CD4-positive, alpha-beta T cell treated with Interleukin-12 subunit alpha and Interleukin-12 subunit beta, for 1 hour (primary cell): ENCODE data around the gene ACTRT3.
"Not testable (repeated sequence)": the region's sequence is repeated elsewhere in the genome, so short reads cannot be mapped to it uniquely, and the experiment has no call there.

Experiments used
- DNase-seq: peaks from one replicate; pipeline ENCODE4 v3.0.0-alpha.2; 2020

The ACTRT3 gene

DNA sequence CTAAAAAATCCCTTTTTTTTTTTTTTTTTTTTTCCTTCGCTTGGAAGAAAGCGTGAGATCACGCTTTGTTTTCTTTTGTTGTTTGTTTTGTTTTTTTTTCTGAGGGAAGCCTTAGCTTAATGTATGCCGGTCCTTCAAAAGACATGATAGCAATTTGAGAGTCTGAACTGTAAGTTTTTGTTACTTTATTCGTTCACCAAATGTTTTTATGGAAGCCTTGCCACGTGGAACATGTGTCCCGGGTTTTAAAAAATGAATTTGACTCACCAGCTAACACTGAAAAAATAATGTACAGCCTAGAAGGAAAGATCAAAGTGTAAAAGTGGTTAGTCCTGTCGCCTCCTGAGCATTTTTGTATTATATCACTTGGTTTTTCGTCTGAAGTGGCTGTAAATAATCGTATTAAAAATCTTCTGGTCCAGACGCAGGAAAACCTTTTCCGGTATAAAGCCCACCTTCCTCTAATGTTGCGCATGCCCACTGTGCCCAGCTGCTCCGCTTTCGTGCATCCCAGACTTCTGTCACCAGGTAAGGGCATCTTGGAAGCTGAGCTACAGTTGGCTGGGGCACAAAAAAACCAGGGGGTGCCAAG is 3.0 kb upstream of the ACTRT3 start:
- DNase-seq: no peak

DNA sequence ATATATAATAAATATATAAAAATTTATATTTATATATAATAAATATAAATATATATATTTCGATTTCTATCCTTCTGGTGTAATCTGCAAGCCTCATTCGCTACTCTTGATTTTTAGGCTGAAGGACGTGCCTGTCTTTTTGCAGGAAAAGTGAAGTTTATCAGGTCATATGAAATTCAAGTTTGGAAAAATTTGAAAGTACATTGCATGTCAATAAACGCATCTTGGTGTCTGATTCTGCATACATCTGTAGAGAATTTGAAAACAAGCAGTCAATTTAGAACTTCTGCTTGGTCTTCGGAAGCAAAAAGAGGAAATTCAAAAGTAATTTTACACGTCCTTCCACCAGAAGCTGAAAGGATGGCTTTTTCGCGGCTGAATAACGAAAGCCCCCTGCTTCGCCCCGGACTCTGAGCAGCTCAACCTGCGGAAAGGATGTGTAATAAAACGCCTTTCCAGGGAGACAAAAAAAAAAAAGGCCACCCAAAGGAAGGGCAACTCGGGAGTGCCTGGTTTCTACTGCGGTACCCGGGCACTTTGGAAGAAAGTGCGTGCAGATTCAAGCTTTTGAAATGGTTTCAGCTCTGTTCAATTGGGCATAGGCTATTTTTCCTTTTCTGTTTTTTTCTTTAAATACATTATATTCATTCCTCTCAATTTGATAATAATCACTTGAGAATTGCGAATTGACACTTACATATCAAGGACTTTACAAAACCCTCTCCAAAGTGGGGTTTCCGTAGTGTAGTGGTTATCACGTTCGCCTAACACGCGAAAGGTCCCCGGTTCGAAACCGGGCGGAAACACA is 2.3 kb upstream of the ACTRT3 start:
- peak; percentile 91 for DNase-seq

DNA sequence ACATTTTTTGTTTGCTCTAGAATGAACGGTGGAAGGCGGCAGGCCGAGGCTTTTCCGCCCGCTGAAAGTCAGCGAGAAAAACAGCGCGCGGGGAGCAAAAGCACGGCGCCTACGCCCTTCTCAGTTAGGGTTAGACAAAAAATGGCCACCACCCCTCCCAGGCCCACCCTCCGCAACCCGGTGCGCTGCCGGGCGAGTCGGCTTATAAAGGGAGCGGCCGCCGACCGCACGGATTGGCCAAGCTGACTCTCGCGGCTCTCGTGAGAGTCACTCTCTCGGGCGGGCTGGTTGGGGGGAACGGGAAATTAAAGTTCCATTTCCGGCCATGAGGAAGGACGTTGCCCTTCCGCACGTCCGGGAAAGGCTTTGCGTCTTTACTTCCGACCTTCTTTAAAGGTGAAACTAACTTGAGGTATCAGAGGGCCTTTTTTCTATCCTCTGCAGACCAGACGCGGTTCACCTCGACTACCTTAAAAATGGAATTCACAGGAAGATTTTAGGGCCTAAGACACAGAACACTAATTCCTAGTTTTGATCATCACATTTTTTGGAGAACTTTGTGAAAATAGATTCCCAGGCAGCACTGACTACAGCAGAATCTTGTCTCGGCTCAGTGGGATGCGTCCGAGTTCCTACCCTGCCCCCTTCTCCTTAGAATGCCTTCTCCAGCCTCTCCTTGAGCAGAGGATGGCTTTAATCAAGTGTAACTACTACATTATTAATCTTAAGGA is 4.3 kb downstream of the ACTRT3 start, which contains the start of gene TERC:
Gene TERC, minus strand, starts transcription at position 179 of the 731 bp plus-strand sequence.
- peak; percentile 96 for DNase-seq

DNA sequence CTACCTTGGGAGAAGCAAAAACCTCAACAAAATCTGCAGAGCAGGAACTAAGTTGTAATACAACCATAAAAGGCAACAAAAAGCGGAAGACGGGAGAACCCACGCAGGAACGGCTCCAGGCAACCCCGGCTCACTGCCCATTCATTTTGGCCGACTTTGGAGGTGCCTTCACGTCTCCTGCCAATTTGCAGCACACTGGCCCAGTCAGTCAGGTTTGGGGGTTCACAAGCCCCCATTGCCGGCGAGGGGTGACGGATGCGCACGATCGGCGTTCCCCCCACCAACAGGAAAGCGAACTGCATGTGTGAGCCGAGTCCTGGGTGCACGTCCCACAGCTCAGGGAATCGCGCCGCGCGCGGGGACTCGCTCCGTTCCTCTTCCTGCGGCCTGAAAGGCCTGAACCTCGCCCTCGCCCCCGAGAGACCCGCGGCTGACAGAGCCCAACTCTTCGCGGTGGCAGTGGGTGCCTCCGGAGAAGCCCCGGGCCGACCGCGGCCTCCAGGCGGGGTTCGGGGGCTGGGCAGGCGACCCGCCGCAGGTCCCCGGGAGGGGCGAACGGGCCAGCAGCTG is 5.0 kb downstream of the ACTRT3 start:
- DNase-seq: peak; percentile 70

DNA sequence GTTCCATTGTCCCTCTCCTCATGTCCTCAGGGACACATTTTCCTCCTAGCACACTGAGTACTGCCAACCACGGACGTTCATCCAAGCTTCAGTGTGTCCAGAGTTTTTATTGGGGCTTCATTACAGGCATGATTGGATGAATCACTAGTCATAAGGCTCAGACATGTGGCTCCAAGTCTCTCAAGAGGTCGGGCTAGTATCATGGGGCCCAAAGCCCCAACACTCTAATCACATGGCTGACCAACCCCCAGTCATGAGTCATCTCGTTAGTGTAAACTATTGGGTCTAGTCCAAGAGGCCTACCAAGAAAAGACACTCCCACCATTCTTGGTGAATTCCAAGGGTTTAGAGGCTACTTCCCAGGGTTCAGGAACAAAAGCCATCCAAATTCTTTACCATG is 8.9 kb downstream of the ACTRT3 start:
- DNase-seq: no peak

DNA sequence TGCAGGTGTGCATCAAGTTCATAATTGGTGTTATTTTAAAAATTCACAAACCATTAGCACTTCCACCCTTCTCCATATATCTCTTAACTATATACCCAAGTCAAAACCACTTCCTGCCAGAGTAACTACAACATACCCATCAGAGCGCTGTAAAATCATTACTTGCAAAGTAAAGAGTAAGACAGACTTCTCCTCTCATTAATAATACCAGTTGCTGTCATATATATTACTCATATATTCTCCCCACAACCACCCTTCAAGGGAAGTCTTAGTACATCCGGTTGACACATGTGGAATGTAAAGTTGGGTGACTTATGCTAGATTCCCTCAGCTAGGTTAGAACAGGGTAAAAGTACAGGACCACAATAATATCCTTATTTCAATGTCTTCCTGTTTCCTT is 10.1 kb downstream of the ACTRT3 start:
- peak; percentile 38 for DNase-seq

DNA sequence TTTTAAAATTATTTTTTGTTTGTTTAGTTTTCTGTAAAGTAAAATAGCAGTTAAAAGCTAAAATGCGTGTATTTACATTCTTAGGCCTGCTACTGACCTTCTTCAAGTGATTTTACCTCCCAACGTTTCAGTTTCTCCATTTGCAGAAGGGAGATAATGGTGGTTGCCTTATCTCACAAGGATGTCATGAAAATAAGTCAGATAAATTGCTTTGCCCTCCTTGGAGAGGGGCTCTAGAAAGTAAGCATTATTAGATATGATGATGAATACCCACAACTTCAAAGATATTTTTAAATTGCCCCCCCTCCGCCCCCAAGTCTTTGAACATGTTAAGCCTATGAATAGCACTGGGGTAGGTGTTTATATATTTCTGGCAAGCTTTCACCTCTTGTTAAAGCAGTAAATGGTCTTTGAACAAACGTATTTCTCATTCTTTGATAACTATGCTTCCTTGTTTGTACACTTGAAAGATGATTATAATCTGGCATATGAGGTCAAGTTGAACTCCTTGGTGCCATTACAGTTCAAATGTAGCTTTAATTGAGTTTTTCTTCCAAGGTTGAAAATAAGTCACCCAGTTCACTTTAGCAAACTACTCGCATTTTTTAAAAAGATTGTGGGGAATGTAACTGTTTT is 10.9 kb downstream of the ACTRT3 start:
- no peak for DNase-seq

DNA sequence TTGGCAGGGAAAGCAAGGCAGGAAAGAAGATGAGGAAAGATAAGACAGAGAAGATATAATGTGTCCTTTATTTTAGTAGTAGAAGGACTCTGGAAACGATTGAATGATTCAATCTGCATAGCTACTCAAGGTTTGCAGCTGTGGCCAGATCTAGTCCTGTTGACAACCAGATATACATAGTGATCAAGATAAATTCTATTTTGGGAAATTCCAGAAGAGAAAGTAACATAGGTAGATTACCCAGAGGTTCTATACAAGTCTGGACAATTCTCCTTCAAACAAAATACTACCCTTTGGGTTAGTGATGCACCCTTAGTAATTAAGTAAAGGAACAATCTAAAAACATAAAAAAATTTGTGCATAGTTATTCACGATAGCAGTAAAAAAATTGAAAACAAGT is 13.9 kb downstream of the ACTRT3 start:
- no peak for DNase-seq

DNA sequence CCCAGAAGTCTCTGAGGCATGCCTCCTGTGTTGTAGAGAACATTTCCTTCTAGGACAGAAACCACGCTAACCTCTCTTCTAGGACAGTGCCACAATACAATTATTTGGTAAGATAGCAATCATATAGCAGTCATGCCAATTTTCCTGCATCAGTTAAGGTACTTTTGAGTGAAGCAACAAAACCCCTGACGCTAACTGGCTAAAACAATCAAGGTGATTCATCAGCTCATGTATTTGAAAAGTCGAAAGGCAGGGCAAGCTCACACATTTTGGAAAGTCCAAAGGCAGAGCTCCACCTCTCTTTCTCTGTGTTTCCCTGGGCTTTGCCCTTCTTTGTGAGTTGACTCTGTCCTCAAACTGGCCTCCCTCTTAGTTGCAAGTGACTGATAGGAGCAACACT is 14.7 kb downstream of the ACTRT3 start:
- no peak for DNase-seq

DNA sequence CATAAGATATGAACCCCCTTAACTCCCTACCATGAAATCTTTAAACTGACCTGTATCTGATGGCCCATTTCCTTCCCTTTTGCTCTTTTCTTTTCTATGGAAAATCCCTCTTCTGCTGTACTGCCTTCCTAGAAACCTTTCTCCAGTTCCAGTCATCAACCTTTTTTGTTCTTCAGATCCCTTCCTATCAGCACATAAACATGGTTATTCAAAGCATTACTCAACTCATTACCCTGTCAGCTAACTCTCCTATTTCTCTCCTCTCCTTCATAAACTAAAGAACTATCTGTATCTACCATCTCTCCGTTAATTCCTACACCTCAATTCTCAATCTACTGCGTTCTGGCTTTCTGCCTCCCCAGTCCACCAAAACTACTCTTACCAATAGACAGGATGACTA is 17.5 kb downstream of the ACTRT3 start:
- DNase-seq: no peak

DNA sequence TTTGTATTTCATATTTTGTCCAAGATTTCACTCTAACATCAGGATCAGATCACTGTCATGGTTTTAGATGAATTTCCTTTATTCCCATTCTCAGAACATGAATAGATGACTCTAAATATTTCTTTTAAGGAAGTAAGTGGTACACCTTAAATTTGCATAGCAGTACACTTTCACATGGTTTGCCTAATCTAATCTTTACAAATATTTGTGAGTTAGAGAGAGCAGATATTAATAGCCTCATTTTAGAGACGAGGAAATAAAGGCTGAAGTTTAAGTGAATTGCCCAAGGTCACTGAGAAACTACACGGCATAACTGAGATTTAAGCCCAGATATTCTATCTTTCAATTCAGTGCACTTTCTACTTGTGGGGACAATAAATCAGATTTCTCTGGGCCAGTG is 18.7 kb downstream of the ACTRT3 start:
- no peak for DNase-seq

DNA sequence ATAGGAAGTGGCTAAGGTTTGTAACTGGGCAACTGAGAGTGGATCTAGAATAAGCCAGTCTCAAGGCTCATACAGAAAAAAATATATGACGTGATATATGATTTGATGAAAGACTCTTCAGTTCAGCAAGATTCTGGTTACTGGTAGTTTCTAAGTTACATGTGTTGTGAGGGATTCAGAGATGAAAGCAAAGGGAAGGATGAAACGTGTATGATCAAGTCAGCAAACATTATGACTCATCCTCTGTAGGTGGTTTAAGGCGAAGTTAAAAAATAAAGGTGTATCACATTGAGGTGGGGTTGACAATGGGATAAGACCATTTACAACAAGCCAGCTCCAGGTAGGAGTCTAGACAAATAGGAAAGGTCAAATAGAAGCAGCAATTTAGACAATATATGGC is 20.7 kb downstream of the ACTRT3 start:
- no peak for DNase-seq

DNA sequence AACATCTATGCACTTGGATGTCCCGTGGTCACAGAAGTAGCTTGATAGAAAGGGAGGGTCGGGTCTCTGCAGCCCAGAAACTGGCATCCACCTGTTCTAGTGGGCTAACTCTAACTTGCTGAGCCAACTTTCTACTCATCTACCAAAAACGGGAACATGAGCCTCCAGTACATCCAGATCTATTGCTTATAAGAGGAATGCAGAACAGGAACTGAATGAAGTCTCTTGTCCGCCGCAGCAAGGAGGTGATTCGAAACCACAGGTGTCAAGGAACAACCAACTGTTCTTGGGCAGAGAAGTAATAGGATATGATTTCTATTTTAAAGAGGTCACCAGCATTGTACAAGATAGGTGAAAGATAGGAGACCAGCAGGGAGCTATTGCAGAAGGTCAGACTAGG is 22.4 kb downstream of the ACTRT3 start:
- no peak for DNase-seq

DNA sequence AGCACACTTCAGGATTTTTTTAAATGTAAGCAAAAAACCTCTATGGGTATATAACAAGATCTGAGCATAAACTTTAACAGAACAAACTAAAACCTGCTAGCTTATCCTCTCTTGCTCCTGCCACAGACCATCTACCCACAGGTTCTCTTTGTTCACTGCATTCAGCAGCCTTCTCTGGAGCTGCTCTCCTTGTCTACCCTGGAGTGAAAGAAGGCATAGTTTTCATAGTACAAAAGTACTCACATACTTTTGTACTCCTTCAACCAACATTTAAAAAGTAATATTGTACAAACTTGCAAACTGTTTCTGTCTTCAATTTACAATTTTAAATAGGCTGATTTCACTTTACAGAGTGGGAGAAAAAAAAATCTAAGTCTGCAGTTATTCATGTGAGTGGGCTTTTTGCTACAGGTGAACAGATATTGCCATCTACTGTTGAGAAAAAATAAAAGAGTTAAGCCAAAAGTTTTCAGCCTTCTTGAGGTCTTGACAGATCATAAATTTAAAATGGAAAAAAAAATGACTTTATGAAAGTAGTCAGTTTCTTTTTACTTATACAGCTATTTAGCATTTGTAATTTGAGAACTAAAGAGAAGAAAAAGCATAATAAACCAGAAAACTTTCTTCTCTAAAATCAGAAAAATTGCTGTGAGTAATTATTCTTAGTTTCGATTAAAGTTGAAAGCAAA is 24.9 kb downstream of the ACTRT3 start:
- no peak for DNase-seq

DNA sequence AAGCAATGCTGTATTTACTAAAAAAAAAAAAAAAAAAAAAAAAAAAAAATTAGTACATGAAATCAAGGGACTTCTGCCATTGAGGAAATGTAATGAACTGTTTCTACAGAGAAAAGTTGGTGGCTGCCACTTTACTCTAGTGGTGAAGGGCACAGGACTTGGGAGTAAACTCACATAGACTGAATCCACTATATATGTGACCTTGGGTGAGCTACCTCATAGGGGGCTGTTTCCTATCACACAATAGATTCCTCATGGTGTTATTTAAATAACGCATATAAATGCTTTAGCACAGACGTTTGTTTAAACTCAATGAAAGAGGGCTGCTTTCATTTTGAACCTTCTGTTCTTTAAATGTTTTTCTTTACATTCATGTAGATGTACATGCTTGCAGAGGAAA is 30.3 kb downstream of the ACTRT3 start:
- DNase-seq: no peak

DNA sequence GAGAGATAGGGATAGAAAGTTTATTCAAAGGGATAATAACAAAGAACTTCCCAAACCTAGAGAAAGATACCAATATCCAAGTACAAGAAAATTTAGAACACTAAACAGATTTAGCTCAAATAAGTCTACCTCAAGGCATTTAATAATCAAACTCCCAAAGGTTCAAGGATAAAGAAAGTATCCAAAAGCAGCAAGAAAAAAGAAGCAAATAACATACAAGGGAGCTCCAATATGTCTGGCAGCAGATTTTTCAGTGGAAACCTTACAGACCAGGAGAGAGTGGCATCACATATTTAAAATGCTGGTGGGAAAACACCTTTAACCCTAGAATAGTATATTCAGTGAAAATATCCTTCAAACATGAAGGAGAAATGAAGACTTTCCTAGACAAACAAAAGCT is 37.5 kb downstream of the ACTRT3 start:
- not testable (repeated sequence) for DNase-seq

DNA sequence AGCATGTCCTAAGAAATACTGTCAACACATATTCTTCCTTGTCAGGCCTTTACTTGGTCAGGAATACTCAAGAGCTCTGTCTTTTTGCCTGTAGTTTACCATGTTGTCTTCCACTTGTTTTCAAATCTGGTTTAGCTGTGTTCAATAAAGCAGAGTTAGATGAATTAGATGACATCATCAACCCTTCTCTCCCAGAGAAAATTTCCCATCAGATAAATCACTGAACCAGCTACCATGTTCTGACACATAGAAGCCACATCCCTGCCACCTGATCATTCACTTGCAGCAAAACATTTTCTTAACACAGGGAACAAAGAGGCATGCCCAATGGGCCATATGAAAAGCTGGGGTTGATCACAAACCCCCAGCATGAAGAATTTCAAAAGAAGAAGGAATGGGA is 46.6 kb downstream of the ACTRT3 start:
- DNase-seq: no peak

DNA sequence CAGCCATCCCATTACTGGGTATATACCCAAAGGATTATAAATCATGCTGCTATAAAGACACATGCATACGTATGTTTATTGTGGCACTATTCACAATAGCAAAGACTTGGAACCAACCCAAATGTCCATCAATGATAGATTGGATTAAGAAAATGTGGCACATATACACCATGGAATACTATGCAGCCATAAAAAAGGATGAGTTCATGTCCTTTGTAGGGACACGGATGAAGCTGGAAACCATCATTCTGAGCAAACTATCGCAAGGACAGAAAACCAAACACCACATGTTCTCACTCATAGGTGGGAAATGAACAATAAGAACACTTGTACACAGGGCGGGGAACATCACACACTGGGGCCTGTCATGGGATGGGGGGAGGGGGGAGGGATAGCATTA is 50.9 kb downstream of the ACTRT3 start:
- DNase-seq: not testable (repeated sequence)
